GM21723 (cell line): Measurements from ENCODE around the gene DGUOK.
"Not testable (repeated sequence)": the region's sequence is repeated elsewhere in the genome, so short reads cannot be mapped to it uniquely, and the experiment has no call there.

ENCODE experiments used
- ATAC-seq: cut with Tn5 transposase; IDR thresholded peaks from one replicate; pipeline ENCODE4 v1.9.1; 2021; ENCODE audit warnings: mild to moderate bottlenecking, moderate library complexity; ENCODE audit not compliant: unreplicated experiment

DGUOK gene

DNA sequence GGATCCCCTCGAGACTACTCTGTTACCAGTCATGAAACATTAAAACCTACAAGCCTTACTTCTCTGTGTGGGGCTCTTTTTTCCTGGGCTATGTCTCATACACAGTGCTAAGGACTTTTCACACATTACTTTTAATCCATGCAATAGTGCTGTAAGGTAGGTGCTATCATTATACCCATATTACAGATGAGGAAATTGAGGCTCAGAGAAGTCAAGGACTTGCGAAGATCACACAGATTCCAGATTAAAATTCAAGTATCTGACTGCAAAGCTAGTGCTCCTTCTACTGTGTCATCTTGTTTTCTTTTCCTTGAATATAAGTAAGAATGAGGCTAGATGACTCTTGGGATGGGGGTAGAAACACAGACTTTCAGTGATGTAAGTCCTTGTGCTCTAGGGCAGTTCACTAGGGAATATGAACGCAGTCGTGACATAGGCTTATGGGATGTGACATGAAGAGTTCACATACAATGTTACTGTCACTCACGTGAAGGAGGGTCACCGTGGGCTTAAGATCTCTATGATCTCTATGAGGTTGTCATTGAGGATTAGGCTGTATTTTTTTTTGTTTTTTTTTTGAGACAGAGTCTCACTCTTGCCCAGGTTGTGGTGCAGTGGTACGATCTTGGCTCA is 7.0 kb upstream of the DGUOK start:
- no peak for ATAC-seq

- no peak for ATAC-seq
These were observed 5.8 kb upstream of the DGUOK start for GRCh38 chr2:73920577-73921545.

- ATAC-seq: no peak
These were observed 5.1 kb upstream of the DGUOK start for GRCh38 chr2:73921581-73921980.

DNA sequence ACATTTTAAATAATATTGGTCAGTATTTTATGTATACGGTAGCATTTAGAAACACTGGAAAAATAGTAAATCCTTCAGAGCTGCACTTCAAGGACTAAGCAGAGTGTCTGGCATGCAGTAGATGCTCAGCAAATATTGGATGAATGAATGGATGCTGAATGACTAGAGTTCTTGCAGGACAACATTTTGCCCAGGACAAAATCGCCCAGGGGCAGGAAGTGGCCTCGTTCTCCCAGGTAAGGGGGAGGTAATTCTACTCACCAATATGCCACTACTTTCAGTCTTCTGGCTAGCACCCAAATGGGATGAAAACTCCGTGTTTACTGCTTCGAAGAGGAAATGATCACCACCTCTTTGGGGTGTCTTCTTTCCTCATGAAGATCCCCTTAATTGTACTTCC is 4.0 kb upstream of the DGUOK start:
- ATAC-seq: no peak

DNA sequence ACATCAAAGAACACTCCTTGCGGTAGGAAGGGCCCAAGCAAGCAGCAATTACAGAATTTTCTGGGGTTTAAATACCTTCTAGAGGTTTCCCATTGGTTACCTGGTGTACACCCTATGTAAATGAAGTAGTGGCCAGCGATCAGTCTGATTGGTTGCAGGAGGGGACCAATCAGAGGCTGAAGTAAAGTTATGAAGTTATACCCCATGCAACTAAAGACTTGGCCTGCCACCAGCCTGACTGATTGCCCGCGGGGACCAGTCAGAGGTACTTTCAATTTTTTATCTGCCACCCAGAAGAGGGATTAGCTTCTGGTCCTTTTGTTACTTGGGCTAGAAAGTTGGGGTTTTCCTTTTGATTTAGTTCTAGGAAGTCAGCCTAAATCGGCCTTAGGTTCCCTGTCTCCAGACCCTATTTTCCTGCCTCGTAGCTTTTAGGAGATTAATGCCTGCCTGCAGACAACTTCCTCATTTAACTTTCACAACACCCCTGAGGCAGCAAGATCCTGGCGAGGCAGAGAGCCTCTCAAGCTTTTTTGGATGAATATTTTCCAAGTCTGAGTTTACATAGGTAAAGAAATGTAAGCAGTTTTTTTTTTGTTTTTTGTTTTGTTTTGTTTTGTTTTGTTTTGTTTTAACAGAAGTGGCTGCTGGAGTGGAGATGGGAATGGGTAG is 1.5 kb upstream of the DGUOK start:
- ATAC-seq: no peak

DNA sequence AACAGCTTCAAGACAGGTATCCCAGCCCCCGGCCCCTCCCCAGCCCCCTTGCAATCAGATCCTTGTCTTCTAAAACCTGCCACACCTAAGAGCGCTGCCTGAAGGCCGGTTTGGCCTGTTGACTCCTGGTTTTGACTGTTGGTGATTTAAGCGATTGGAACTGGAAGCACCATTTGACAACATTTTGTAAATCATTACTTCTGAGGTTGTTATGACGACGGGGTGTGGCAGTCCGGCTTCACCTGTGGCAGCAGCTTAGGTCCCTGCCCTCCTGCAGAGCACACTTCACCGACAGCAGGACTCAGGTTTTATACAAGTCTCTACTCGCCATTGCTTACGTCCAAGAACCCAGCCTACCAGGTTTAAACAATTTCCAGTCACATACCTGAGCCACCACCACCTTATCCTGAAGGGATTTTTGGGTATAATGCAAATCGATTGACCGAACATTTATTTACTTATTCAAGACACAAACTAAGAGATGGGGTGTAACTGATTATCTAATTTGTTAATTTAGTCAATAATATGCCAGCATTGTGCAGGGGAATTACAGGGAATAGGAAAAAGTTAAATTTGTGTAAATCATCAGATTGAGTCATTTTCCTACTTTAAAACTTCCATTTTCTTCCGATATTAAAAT is 707 bp upstream of the DGUOK start:
- ATAC-seq: no peak

DNA sequence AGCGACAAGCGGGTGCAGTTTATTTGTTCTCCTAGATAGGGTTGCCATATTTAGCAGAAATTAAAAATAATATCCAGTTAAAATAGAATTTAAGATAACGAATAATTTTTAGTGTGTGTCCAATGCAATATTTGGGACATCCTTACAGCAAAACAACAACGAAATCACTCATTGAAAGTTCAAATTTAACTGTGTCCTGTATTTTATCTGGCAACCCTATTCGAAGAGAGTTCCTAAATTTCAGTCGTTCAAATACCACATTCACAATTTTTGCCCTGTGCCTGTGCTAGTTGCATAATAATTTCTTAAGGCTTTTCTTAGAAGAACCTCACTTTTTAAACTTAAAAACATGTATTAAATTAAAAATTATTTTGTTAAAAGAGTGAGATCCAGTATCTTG is 664 bp downstream of the DGUOK start:
- no peak for ATAC-seq

GRCh38 chr2:73928963-73929347 is 2.3 kb downstream of the DGUOK start:
- ATAC-seq: no peak

- ATAC-seq: no peak
These were observed 3.7 kb downstream of the DGUOK start for GRCh38 chr2:73930386-73930785.

- no peak for ATAC-seq
These were observed 5.1 kb downstream of the DGUOK start for GRCh38 chr2:73931531-73932500.

GRCh38 chr2:73933194-73933593 is 6.5 kb downstream of the DGUOK start:
- ATAC-seq: no peak

- no peak for ATAC-seq
These were observed 9.0 kb downstream of the DGUOK start for GRCh38 chr2:73935641-73936040.

DNA sequence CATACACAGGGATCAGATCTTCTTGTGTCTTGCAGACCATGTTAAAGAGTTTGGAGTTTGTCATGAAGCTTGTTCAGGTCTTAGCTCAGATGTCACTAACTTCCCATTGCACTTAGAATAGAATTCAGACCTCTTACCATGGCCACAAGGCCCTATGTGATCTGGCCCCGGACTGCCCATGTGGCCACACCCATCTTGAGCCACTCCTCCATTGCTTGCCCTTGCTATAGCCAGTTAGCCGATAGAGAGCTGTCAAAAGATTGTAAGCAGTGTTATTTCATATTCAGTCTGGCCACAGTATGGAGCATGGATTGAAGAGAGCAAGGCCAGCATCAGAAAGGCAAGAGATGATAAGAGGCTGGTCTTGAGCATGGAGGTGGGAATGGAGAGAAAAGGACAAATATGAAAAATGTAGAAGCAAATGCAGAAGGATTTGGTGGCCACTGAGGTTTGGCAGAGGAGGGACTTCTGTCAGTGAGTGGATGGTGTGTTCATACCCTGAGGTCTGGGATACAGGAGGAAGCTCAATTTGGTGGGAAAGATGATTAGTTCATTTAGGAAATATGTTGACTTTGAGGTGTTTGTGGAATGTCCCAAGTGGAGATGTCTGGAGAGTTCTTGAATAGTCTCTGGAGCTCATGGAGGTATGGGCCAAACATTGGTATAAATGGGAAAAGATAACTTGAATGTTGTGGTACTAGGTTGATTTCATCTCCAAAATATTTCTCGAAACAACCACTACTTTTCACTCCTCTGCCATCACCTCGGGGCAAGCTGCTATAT is 10.6 kb downstream of the DGUOK start:
- ATAC-seq: no peak

DNA sequence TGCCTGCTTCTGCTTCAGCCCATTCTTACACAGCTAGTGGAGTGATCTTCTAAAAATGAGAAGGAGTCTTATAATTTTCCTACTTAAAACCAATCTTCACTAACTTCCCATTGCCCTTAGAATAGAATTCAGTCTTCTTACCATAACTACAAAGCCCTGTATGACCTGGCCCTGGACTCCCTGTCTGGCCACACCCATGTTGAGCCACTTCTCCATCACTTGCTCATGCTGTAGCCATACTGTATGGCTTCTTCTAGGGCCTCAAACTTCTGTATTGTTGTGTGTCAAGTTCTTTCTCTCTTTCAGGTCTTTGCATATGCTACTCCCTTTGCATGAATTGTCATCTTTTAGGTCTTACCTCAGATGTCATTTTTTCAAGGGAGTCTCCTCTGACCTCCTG is 11.2 kb downstream of the DGUOK start:
- no peak for ATAC-seq

DNA sequence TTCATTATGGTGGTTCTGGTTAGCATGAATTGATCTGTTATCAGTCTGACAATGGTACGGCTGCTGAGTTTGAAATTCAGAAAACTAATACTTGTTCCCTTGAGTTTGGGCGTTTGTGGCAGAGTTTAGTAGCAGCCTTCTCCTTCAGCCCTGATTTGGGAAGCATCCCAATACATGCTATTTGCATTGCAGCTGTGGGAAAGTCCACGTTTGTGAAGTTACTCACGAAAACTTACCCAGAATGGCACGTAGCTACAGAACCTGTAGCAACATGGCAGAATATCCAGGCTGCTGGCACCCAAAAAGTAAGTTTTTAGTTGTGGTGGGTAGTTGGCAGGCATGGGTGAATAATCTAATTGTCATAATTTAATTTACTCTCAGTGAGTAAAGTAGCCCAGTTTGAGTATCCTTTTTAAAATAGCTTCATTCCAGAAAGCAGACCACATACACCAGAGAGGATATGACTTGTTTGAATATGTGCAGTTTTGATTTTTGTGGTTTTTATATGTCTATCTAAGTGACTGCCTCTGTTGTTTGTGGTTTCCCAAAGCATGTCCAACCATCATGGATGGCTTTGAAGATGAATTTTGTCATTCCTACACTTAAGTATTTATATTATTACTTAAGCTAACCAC is 12.2 kb downstream of the DGUOK start:
- no peak for ATAC-seq

- no peak for ATAC-seq
These were observed 12.7 kb downstream of the DGUOK start for GRCh38 chr2:73939419-73939818.

DNA sequence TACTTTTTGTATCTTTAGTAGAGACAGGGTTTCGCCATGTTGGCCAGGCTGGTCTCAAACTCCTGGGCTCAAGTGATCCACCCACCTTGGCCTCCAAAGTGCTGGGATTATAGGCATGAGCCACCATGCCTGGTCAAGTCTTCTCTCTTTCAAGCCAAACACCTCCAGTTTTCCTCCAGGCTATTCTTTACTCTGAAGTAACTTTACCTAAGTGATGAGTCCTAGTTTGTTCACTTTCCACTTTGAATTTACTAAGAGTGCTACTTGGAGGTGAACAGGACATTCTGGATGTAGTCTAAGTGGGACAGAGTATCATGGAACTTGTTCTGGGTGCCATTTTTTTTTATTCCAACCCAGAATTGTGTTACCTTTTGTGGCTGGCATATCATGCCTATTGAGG is 13.4 kb downstream of the DGUOK start:
- ATAC-seq: not testable (repeated sequence)

DNA sequence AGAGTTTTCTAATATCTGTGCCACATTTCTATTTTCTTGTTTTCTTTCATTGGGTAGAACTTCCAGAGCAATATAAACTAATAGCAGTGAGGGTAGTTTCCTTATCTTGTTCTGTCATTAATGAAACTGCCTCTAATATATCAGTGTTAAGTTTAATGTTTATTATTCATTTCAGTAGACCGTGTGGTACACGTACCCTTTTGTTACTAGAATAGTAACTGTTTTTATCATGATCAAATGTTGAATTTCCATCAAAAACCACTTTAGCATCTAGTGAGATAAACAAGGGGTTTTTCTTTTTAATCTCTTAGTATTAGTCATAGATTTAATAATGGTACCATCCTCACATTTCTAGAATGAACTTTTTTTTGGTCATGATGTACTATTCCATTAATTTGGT is 16.0 kb downstream of the DGUOK start:
- no peak for ATAC-seq

GRCh38 chr2:73944714-73945113 is 18.0 kb downstream of the DGUOK start:
- no peak for ATAC-seq
